CD4-positive, alpha-beta T cell treated with Interleukin-15 for 1 hour (primary cell): Measurements from ENCODE around the gene CLDN7.
A peak's percentile ranks its signal among the peaks of the same experiment; 100 is the strongest.

Experiments
- DNase-seq: peaks from one replicate; pipeline ENCODE4 v3.0.0-alpha.2; 2020

CLDN7 gene

GRCh38 chr17:7235693-7236665 lies 26.3 kb downstream of the CLDN7 start:
- no peak for DNase-seq

DNA sequence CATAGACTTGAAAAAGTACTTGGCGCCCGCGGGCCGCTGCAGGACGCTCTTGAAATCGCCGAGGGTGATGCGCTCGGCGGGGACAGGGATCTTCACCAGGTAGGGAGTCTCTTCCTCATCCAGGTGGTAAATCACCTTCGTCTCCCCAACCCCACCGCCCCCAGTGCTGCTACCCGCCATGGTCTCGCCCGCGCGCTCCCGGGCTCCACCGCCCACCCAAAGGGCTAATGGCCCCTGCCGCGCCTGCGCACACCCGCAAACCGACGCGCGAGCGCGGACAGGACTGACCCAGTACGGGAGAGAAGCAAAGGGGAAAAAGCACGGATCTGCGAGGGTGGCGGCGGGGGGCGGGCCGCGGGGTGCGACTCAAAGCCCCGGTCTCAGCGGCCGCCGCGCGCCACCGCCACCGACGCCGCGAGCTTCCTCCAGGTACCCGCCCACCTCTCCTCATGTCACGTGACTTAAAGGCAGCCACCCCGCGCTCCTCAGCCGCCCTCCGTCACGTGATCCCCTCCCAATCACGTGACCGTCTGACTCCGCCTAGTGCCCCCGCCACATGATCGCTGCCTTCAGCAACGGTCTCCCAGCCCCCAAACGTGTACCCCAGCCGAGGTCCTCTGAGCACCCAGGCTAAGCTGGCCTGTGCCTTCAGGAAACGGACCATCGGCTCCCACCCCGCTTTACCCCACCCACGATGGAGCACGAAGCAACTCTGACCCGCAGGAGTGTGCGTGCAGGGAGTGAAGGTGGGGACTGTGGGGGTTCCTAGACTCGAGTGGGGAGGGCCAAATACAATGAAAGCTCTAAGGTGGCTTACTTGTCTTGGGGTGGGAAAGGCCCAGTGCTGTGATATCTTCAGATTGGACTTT lies 28.0 kb downstream of the CLDN7 start, which contains the start of gene DVL2:
Gene DVL2, minus strand, starts transcription at position 435 of the 869 bp plus-strand sequence. Its CDS starts 255 bp downstream, at position 180.
- DNase-seq, result peak; percentile 95

DNA sequence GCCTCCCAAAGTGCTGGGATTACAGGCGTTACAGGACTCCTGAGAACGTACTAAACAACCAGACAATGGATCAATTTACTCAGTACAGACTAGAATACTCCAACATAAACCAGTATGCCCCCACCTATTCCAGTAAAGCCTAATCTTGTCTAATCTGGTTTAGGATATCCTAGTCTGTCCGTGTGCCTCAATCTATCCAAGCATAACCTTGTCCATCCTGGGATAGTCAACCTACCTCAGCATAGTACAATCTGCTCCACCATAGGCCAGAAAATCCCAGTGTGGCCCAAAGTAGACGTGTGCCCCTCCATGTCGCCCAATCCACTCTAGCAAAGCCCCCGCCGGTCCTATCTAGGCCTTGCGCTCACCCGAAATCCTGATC lies 28.6 kb downstream of the CLDN7 start:
- no peak for DNase-seq

- DNase-seq, result no peak
These were observed 30.2 kb downstream of the CLDN7 start for GRCh38 chr17:7232114-7232513.

- DNase-seq, result no peak
These were observed 32.8 kb downstream of the CLDN7 start for GRCh38 chr17:7229504-7229903.

DNA sequence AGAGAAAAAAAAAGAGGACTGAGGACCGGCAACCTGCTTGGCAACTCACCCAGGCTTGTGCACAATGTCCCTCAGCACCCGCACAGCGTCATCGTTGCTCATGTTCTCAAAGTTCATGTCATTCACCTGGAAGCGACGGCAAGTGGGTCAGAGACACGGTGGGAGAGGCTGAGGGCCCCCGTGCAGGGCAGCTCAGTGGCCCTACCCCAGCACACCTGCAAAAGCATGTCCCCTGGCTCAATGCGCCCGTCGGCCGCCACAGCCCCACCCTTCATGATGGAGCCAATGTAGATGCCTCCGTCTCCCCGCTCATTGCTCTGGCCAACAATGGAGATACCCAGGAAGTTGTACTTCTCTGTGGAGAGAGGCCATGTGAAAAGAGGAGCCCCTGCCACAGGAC lies 33.4 kb downstream of the CLDN7 start:
- no peak for DNase-seq

DNA sequence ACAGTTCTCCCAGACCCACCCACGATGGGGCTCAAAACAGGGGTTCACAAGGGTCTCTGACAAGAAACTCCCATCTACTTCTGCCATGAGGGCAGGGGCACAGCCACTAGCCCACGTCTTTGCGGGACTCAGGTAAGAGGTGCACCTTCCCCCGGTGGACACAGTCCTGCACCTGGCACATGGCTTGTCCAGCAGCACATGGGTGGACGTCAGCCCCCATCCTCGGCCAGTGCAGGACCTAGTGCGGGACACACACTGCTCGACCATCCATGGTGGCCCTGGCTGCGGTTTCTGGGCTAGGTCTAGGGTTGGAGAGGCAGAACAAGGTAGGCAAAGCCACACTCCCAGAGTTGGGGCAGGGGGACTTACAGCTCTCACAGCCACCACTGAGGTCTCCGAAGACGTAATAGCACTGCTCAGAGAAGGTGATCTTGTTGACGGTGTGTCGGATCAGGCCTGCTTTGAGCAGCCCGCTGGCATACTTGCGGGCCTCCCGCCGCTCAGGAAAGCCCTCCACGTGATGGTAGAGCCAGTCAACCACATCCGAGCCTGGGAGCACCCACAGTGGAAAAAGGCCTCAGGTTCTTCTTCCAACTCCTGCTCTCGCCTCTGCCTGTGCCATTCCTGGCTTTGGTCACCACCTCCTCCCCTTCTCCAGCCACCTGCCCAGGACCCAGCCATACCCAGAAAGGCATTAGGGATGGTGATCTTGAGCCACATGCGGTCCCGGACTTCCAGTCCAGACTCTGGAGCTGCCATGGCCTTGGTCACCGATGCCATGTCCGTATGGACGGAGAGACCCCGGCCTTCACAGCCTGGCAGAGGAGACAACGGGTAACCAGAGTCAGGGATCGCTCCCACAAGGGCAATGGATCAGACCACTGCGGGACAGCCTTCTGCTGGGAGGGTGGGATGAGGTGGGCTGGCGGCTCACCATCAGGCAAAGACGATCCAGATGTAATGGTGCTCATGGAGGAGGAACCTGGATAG lies 35.3 kb downstream of the CLDN7 start:
- no peak for DNase-seq

GRCh38 chr17:7225711-7226331 lies 36.5 kb downstream of the CLDN7 start:
- DNase-seq, result no peak

DNA sequence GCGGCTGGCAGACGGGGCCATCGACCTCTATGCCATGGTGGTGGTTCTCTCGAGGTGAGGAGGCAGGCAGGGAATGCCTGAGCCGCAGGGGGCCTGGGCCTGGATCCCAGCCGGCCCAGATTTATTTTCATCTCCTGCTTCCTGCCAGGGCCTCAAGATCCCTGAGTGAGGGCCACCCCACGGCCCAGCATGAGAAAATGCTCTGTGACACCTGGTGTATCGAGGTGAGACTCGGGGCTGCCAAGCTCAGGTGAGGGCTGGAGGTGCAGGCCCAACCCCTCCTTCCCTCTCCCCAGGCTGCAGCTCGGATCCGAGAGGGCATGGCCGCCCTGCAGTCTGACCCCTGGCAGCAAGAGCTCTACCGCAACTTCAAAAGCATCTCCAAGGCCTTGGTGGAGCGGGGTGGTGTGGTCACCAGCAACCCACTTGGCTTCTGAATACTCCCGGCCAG lies 37.6 kb downstream of the CLDN7 start:
- no peak for DNase-seq

GRCh38 chr17:7224110-7224509 lies 38.2 kb downstream of the CLDN7 start:
- DNase-seq, result no peak

DNA sequence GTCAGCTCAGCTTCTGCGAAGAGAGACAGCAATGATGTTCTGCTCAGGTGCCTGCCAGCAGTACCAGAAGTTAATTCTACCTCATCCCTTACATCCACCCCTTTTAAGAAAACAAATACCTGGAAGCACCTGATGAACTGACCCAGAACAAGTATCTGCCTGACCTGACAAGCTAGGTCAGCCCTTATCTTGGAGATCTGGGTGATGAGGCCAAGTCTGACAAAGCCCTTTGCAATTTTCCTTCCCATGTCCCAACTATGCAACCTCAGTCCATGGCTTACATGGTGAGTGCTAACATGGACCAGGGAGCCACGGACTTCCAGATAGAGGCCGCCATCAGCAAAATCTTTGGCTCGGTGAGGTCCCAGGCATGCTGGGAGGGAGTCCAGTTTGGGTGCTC lies 38.9 kb downstream of the CLDN7 start:
- no peak for DNase-seq

- no peak for DNase-seq
These were observed 39.3 kb downstream of the CLDN7 start for GRCh38 chr17:7222972-7223292.

DNA sequence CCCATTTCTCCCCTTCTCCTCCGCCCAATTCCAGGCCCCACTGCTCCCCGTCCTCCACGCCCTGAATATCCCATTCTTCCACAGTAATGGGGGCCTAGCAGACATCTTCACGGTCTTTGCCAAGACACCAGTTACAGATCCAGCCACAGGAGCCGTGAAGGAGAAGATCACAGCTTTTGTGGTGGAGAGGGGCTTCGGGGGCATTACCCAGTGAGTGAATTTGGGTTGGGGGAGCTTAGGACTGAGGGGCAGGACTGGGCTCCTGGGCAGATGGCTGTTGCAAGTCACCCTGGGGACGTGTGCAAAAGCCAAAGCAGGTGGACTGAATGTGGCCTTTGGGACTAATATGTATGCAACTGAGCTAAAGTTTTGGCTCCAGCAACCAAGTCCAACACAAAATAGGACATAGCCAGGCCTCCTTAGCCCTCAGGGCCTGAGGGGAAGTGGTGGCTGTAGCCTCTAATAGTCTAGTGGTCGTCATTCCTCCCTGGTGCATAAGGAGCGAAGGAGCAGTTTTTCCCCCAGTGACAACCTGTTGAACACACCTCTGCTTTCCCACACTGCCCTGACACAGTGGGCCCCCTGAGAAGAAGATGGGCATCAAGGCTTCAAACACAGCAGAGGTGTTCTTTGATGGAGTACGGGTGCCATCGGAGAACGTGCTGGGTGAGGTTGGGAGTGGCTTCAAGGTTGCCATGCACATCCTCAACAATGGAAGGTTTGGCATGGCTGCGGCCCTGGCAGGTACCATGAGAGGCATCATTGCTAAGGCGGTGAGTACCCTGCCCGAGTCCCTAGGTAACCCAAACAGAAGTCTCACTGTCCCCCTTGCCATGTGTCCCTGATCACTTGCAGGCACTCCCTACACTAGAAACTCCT lies 39.9 kb downstream of the CLDN7 start:
- DNase-seq, result no peak

DNA sequence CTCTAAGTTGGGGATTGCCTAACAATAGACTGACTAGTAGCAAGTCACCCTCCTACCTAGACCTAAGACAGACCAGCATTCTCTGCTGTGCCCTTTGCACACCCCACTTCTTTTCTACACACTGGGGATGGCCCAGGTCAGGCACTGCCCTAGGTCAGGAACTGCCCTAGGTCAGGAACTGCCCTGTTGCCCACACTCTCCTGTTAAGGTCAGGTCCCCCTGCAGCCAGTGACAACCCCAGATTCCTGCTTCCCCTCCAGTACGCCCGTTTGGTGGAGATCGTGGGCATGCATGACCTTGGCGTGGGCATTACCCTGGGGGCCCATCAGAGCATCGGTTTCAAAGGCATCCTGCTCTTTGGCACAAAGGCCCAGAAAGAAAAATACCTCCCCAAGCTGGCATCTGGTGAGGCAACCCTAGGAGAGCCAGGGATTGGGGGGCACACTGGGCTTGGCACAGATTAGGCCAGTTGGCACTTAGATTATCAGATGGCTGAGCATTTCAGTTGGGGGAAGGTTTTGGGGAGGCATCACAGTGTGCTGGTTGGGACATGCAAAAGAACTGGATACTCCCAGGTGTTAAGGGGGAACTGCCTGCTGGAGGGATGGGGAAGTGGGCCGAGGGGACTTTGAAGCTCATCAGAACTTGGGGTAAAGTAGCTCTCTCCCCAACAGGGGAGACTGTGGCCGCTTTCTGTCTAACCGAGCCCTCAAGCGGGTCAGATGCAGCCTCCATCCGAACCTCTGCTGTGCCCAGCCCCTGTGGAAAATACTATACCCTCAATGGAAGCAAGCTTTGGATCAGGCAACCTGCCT lies 40.8 kb downstream of the CLDN7 start:
- DNase-seq, result no peak

GRCh38 chr17:7220593-7221277 lies 41.5 kb downstream of the CLDN7 start:
- peak; percentile 71 for DNase-seq

GRCh38 chr17:7219812-7220592 lies 42.3 kb downstream of the CLDN7 start, which contains the start of the genes ACADVL and DLG4:
ACADVL (plus strand) TSS chr17:7219938; CDS start chr17:7219985, 47 bp downstream.
DLG4 (minus strand) TSS chr17:7219836.
- DNase-seq, result peak; percentile 80

GRCh38 chr17:7219229-7219811 lies 43.0 kb downstream of the CLDN7 start:
- DNase-seq, result no peak

DNA sequence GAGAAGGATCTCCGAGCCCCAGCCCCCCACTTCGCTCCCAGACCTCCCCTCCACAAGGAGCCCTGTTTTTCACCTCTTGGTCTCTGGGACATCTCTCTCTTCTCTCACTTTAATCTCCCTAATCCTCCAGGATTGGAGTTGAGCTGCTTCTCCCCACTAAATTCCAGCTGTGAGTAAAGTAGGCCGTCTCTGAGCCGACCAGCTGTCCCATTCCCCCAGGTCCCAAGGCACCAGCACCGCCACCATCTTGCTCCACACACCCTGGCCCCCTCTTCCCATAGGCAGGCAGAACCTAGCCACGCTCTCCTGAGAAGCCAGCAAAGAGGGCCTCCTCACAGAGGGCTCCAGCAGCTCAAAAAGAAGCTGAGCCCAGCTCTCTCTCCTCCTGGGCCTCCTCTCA lies 43.5 kb downstream of the CLDN7 start:
- DNase-seq, result no peak
